SK-N-MC (cell line): ENCODE data around the gene SOX5.
"Not testable (repeated sequence)": the region's sequence is repeated elsewhere in the genome, so short reads cannot be mapped to it uniquely, and the experiment has no call there.

Experiments used
- EZH2 ChIP-seq: fragments of 200-600 bp; sonication (generic); IDR thresholded peaks from one replicate; pipeline ENCODE4 v1.6.1; 2017; ENCODE audit warnings: antibody characterized with exemption
- POLR2AphosphoS5 ChIP-seq: IDR thresholded peaks from 2 replicates; pipeline ENCODE4 v1.6.1; 2012; ENCODE audit warnings: mild to moderate bottlenecking, low read depth, low read length, borderline replicate concordance

DNA sequence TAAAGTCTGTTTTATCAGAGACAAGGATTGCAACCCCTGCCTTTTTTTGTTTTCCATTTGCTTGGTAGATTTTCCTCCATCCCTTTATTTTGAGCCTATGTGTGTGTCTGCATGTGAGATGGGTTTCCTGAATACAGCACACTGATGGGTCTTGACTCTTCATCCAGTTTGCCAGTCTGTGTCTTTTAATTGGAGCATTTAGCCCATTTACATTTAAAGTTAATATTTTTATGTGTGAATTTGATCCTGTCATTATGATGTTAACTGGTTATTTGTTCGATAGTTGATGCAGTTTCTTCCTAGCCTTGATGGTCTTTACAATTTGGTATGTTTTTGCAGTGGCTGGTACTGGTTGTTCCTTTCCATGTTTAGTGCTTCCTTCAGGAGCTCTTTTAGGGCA is 430.0 kb downstream of the SOX5 start:
- TF ChIP-seq EZH2, POLR2AphosphoS5: not testable (repeated sequence)
